Astrocyte of the hippocampus (primary cell): ENCODE results near the gene RHBDF1.
"Not testable (repeated sequence)": the region's sequence is repeated elsewhere in the genome, so short reads cannot be mapped to it uniquely, and the experiment has no call there.

Source experiments
- DNase-seq: peaks from one replicate; pipeline ENCODE4 v3.0.0; 2011; ENCODE audit warnings: low read depth, low spot score

Gene RHBDF1

GRCh38 chr16:38206-38605 is 34.2 kb downstream of the RHBDF1 start:
- not testable (repeated sequence) for DNase-seq

GRCh38 chr16:37511-37910 is 34.9 kb downstream of the RHBDF1 start:
- no peak for DNase-seq

DNA sequence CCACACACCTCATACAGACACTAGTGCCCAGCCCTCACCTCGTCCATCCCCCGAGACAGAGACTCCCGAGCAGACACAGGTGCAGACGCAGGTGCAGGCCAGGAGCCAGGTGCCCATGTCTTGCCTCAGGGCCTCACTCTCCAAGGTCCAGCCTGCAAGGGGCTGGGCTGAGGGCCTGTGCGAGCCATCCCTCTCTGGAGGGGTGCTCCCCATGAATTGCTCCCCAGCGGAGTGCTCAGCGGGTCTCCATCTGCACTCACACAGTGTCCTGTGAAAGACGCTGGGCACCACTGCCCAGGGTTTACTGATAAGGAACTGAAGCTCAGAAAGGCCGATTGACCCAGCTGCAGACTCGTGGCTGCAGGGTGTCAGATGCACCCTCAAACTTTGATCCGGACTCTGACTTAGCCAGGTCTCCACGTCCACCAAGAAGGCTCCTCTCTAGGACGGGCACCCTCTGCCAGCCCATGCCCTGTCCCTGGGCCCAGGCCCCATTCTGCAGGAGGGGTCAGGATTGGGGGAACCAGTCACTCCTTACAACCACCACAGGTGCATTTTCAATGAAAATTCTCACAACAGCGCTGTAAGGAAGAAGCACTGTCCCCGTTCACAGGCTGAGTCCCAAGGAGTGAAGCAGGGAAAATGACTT is 36.0 kb downstream of the RHBDF1 start:
- DNase-seq: no peak

- DNase-seq: no peak
These were observed 36.6 kb downstream of the RHBDF1 start for GRCh38 chr16:35678-36305.

- DNase-seq: no peak
These were observed 37.3 kb downstream of the RHBDF1 start for GRCh38 chr16:35011-35677.

DNA sequence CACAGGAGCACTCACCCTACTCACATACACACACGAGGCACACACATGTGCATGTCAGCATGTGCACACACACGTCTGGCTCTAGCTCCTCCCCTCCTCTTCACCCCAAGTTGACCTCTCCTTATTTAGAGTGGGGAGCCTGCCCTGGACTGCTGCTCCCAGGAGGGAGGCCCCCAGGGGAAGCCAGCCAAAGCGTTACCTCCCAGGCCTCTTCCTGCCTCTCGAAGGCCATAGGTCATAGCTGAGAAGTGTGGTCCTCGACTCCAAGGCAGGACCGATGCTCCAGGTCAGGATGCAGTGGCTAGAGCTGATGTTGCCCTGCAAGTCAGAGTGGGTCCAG is 37.8 kb downstream of the RHBDF1 start:
- no peak for DNase-seq

GRCh38 chr16:33877-34647 is 38.4 kb downstream of the RHBDF1 start:
- DNase-seq: no peak

GRCh38 chr16:33154-33876 is 39.1 kb downstream of the RHBDF1 start:
- DNase-seq: not testable (repeated sequence)

DNA sequence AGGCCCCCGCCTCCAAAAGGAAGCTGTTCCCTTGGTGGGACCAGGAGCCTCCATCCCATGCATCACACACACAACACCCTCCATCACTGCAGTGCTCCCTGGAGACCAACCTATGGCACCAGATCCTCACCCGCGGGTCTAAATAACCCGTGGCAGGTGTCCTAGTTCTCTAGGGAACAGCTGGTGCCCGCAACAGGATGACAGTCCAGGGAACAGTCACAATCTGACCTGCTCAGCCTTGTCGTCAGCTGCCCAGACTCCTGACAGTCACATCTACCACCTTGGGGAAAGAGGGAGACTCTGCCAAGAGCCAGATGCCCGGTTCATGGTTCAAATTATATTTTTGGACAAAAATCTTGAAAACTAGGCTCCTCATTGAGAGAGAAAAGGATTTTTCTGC is 41.8 kb downstream of the RHBDF1 start:
- DNase-seq: not testable (repeated sequence)

- not testable (repeated sequence) for DNase-seq
These were observed 46.5 kb downstream of the RHBDF1 start for GRCh38 chr16:25926-26348.

DNA sequence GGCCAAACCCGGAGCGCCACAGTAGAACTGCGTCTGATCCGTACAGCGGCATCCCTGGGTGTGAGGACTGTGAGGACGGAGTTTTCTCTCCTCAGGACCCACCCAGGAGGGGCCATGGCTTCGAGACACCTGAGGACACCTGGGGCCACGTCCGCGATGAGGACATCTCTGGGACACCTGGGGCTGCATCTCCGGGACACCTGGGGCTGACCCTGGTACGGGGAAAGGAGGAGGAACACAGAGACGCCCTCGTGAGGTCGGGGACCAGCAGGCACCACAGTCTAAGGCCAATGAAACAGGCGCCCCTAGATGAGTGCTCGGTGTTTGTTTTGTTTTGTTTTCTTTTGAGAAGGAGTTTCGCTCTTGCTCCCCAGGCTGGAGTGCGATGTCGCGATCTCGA is 48.3 kb downstream of the RHBDF1 start:
- not testable (repeated sequence) for DNase-seq

GRCh38 chr16:20886-21285 is 51.5 kb downstream of the RHBDF1 start:
- DNase-seq: not testable (repeated sequence)

GRCh38 chr16:17062-17765 is 55.2 kb downstream of the RHBDF1 start:
- not testable (repeated sequence) for DNase-seq

DNA sequence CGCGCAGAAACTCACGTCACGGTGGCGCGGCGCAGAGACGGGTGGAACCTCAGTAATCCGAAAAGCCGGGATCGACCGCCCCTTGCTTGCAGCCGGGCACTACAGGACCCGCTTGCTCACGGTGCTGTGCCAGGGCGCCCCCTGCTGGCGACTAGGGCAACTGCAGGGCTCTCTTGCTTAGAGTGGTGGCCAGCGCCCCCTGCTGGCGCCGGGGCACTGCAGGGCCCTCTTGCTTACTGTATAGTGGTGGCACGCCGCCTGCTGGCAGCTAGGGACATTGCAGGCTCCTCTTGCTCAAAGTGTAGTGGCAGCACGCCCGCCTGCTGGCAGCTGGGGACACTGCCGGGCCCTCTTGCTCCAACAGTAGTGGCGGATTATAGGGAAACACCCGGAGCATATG is 61.7 kb downstream of the RHBDF1 start:
- DNase-seq: not testable (repeated sequence)

- no peak for DNase-seq
These were observed 62.3 kb downstream of the RHBDF1 start for GRCh38 chr16:9903-10665.
